GM19455 (cell line): ENCODE measurements around the gene BCAS4.

Experiments
- ATAC-seq: cut with Tn5 transposase; IDR thresholded peaks from one replicate; pipeline ENCODE4 v1.9.1; 2021; ENCODE audit not compliant: unreplicated experiment

The BCAS4 gene

GRCh38 chr20:50821994-50822393 lies 27.1 kb downstream of the BCAS4 start:
- no peak for ATAC-seq

GRCh38 chr20:50823319-50823718 lies 28.5 kb downstream of the BCAS4 start:
- ATAC-seq, result no peak

- no peak for ATAC-seq
Observed at GRCh38 chr20:50824137-50824536, 29.3 kb downstream of the BCAS4 start.

GRCh38 chr20:50826121-50826520 lies 31.3 kb downstream of the BCAS4 start:
- ATAC-seq, result no peak

GRCh38 chr20:50828363-50829136 lies 33.7 kb downstream of the BCAS4 start:
- no peak for ATAC-seq

DNA sequence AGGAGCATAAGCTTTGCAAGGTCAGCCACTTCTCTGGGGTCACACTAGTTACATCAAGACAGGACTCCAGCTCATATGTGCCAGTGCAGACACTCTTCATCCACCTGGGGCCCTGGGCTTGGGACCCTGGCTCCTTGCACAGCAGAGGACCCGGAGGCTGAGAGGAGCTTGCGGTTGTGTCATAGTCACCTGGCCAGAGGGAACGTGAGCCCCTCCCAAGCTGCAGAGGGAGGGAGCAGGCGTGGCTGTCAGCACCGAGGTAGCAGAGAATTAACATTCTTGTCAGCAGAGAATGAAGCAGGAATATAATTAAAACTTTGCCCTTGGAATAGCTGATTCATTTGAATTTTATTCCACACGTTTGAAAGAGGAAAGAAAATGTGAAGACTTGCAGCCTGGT lies 36.8 kb downstream of the BCAS4 start:
- no peak for ATAC-seq

DNA sequence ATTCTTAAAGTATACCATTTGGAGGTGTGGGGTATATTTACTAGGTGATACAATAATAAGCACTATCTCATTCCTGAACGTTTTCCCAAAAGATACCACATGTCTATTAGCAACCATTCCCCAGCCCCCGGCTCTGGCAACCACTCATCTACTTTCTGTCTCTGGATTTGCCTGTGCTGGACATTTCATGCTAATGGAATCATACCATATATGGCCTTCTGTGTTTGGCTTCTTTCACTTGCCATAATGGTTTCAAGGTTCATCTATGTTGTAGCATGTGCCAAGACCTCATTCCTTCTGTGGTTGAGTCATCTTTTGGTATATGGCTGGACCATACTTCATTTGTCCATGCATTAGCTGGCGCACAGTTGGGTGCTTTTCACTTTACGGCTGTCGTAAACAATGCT lies 39.7 kb downstream of the BCAS4 start:
- no peak for ATAC-seq

GRCh38 chr20:50837532-50838321 lies 42.9 kb downstream of the BCAS4 start:
- ATAC-seq, result no peak

DNA sequence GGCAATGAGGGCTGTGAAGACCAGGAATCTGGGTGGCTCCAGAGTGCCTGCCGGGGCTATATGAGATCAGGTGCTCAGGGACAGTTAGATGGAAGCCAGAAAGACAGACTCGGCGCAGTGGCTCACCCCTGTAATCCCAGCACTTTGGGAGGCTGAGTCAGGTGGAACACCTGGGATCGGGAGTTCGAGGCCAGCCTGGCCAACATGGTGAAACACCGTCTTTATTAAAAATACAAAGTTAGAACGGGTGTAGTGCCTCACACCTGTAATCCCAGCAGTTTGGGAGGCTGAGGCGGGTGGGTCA lies 43.4 kb downstream of the BCAS4 start:
- no peak for ATAC-seq

GRCh38 chr20:50838707-50839385 lies 44.0 kb downstream of the BCAS4 start:
- no peak for ATAC-seq

DNA sequence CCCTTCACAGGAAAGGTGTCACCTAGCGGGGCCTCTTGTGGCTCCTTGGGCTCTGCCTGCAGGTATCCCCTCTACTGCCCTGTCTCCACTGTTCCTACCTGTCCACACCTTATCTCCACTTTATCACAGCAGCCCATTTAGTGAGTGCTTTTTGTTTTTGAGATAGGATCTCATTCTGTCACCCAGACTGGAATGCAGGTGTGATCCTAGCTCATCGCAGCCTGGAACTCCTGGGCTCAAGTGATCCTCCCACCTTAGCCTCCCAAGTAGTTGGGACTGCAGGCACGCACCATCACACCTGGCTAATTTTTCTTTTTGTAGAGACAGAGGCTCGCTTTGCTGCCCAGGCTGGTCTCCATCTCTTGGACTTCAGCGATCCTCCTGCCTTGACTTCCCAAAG lies 48.0 kb downstream of the BCAS4 start:
- ATAC-seq, result no peak

- no peak for ATAC-seq
Observed at GRCh38 chr20:50843331-50844276, 48.7 kb downstream of the BCAS4 start.

GRCh38 chr20:50844430-50845100 lies 49.7 kb downstream of the BCAS4 start:
- ATAC-seq, result peak; percentile 89

GRCh38 chr20:50845566-50846215 lies 50.8 kb downstream of the BCAS4 start:
- no peak for ATAC-seq

DNA sequence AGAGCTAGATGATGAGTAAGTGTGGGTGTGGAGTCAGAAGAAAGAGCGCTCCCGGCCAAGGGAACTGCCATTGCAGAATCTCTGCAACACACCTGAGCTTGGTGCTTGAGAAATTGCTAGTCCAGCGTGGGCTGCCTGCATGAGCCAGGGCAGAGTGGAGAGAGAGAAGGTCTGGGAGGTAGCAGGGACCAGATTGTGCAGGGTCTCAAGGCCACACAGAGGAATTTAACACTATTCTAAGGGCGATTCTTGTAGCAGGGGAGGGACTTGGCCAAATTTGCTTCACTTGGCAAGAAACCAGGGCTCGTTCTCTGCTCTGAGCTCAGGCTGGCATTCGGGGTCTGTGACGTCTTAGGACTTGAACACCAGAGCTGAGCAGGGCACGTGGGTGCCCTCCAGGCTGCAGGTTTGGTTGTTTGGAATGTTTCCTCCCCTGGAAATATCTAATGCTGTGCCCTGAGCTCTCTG lies 53.5 kb downstream of the BCAS4 start:
- ATAC-seq, result no peak

DNA sequence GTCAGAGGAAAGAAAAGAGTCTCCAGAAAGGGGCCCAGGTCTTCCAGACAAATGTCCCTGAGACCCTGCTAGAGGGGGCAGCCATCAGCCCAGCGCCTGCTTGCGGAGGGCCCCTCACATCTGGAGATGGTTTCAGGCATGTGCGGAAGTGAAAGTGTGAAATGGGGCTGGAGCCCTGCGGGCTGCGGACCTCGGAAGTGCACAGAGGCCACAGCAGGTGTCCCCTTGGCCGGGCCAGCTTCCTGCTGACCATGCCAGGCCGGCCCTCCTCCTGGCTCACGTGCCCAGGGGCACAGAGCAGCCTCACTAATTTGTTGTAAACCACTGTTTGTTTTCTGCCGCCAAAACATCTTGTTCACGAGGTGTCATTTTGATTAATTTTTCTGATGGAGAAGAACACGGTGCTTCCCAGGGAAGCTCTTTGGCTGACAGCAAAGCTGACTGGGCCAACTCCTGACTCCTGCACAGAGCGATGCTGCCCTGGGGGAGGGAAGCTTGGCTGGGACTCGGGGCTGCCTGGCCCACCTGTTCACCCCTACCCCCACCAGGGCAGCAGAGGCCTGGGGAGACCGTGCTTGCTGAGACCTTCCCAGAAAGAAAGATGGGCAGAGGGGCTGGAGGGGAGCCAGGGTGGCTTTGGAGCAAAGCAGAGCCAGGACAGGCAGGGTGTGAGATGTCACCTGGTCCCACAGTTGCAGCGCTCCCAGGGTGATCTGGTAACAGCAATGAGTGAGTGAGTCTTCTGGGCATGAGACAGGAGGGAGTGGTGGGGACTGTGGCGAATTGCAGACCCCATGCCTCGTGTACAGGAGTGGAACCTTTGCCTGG lies 54.2 kb downstream of the BCAS4 start:
- ATAC-seq, result no peak

- no peak for ATAC-seq
Observed at GRCh38 chr20:50850721-50851286, 55.9 kb downstream of the BCAS4 start.

DNA sequence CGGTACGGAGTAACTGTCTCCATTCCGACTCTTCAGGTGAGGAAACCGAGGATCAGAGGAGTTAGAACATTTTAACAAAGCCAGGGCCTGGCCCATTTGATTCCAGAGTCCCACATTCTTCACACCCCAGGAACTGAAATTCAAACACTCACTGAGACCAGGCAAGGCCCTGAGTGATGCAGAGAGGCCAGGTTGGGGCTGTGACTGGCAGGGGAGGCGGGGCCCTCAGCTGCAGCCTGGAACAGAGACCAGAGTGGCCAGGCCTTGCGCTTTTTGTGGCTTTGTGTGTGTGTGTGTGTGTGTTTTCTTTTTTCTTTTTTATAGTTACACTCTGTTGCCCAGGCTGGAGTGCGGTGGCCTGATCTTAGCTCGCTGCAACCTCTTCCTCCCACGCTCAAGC lies 57.2 kb downstream of the BCAS4 start:
- no peak for ATAC-seq
